Adrenal gland (tissue), 12 donors: ENCODE measurements around the gene SLC13A5. TPM values are rescaled to one million over a fixed set of nuclear protein-coding genes. Genes with fewer than 3 reads are reported as not detected.

Experiments used
- DNase-seq, 7 donors: peaks; one replicate each; pipeline ENCODE4 v3.0.0-alpha.2; 2019 to 2020
- H3K27ac ChIP-seq, 5 donors: fragments of 200-600 bp; sonication (generic) in 4 of 5; 1 replicate in 3 of 5; 2 replicates in 2 of 5; pipeline versions ENCODE4 v1.5.1 to v1.8.0; 2016 to 2020; ENCODE audit warnings: mild to moderate bottlenecking in 1 of 5
- H3K27me3 ChIP-seq: fragments of 200-600 bp; 2 replicates; pipeline ENCODE4 v1.8.0; 2021
- H3K36me3 ChIP-seq, 2 donors: fragments of 200-600 bp; replicated peaks in 1 of 2; 1 replicate in 1 of 2; 2 replicates in 1 of 2; pipeline versions ENCODE4 v1.5.1 to v1.8.0; 2018 to 2022
- H3K4me1 ChIP-seq, 2 donors: fragments of 200-600 bp; replicated peaks in 1 of 2; 1 replicate in 1 of 2; 2 replicates in 1 of 2; pipeline versions ENCODE4 v1.5.1 to v1.8.0; 2018 to 2021
- H3K4me3 ChIP-seq, 4 donors: fragments of 200-600 bp; sonication (generic) in 3 of 4; one replicate each; pipeline ENCODE4 v1.5.1; 2016 to 2018
- H3K9me3 ChIP-seq, 3 donors: fragments of 200-600 bp; sonication (generic) in 1 of 3; replicated peaks in 1 of 3; 1 replicate in 2 of 3; 2 replicates in 1 of 3; pipeline versions ENCODE4 v1.5.1 to v1.8.0; 2016 to 2021
- POLR2A ChIP-seq, 2 donors: fragments of 450-650 bp; IDR thresholded peaks; one replicate each; pipeline ENCODE4 v1.6.1; 2017; ENCODE audit warnings: antibody characterized with exemption in 2 of 2, mild to moderate bottlenecking in 2 of 2, moderate library complexity in 1 of 2
- WGBS, 4 donors: extraction: QIAGEN DNeasy Blood & Tissue Kit in 2 of 4; methylation state at CpG; one replicate each; pipeline versions ENCODE4 v1.1.5 to v1.1.7; 2013 to 2017; 5-methylcytosine and 5-hydroxymethylcytosine counted together
- intact Hi-C, 2 donors: fragments of 100-400 bp; cut with DNase I; formaldehyde crosslinking; loops; one replicate each; pipeline versions ENCODE4 v1.14.1 to v1.15.0; 2022 to 2023
- polyA plus RNA-seq, 3 donors: library from polyadenylated mRNA; stranded (reverse); fragments of 200-250 nt in 2 of 3; fragments of 350-450 nt in 1 of 3; fragmentation: Illumina TruSeq in 1 of 3; extraction: RNeasy Lipid Tissue Mini Kit (QIAGEN cat#74804) in 1 of 3; gene quantifications; one replicate each; pipeline ENCODE4 v1.2.3, GENCODE V29; 2013 to 2014
- total RNA-seq, 9 donors: library from RNA; depleted of rRNA in 4 of 9; stranded (reverse); fragments of >200 nt in 4 of 9; fragments of 120-200 nt in 1 of 9; fragmentation: NEBNext Ultra II Directional in 1 of 9; extraction: Animal tissue kit (Norgen Biotek cat#: 25700) in 1 of 9; gene quantifications; one replicate each; pipeline versions ENCODE4 v1.1.0 to v1.2.4, GENCODE V29; 2013 to 2023
- TF ChIP-seq, protein P1 (sequence below), 6 experiments: fragments of 450-650 bp in 4 of 6; fragments of 200-600 bp in 2 of 6; sonication (generic) in 1 of 6; IDR thresholded peaks; 1 replicate in 5 of 6; 2 replicates in 1 of 6; pipeline versions ENCODE4 v1.5.1 to v1.8.0; 2016 to 2021; ENCODE audit warnings: antibody characterized with exemption in 6 of 6, mild to moderate bottlenecking in 2 of 6, moderate library complexity in 1 of 6
- donor health status: healthy with polysubstance abuse.
- donor health status: Bipolar disorder and iron deficiency.
- donor health status: DM: yes; HTN: yes; CAD: no.
- donor health status: DM: no; HTN: no; CAD: no.
- donor health status: DM: no; HTN: no; CAD: no.
- donor health status: DM: yes; HTN: yes; CAD: no.

Gene SLC13A5
- total and polyA plus RNA-seq, 12 donors: 0.97 to 7.2 (median 3.6) TPM; not detected in 2

DNA sequence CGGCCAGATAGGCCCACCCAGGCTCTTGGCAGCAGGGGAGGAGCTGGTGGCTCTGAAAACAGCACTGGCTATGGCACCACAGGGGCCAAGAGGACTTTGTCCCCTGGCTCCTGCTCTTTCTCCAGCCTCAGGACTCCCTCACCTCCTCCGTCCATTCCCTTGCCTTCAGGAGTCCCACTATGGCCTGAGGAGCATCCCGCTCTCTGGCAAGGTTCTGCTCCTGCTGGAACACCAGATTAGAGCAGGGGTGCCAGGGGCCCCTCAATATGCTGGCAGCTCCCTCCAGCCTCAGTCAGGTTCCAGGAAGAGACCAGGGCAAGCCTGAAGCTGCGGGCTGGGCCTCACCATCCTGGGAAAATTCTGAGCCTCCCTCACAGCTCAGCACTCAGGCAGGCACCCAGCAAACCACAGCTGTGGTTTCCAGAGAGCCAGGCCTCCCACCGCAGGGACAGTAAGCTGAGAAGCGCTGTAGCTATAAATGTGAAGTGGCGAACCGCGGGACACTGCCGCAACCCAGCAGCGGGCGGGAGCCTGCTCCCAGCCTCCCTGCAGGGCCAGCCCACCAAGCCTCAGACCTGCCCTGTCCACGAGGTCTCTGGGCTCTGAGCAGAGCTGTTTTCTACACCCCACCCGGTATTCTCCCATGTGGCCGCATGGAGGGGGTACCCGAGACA is 35.9 kb downstream of the SLC13A5 start:
- Histone ChIP-seq H3K9me3 (no peaks in the 10 kb centered on the region), H3K27ac (no peak overlapping the region), H3K4me3 (no peak overlapping the region), H3K27me3 (peaks cover 18% of the 10 kb centered on the region), H3K4me1 (no peaks in the 10 kb centered on the region), H3K36me3 (no peaks in the 10 kb centered on the region)
- TF ChIP-seq POLR2A (IDR thresholded peaks at IDR 0.05): no peak
- TF ChIP-seq, protein P1, sequence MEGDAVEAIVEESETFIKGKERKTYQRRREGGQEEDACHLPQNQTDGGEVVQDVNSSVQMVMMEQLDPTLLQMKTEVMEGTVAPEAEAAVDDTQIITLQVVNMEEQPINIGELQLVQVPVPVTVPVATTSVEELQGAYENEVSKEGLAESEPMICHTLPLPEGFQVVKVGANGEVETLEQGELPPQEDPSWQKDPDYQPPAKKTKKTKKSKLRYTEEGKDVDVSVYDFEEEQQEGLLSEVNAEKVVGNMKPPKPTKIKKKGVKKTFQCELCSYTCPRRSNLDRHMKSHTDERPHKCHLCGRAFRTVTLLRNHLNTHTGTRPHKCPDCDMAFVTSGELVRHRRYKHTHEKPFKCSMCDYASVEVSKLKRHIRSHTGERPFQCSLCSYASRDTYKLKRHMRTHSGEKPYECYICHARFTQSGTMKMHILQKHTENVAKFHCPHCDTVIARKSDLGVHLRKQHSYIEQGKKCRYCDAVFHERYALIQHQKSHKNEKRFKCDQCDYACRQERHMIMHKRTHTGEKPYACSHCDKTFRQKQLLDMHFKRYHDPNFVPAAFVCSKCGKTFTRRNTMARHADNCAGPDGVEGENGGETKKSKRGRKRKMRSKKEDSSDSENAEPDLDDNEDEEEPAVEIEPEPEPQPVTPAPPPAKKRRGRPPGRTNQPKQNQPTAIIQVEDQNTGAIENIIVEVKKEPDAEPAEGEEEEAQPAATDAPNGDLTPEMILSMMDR (IDR thresholded peaks at IDR 0.05): no peak
- intact Hi-C loops: no loop called here
- DNase-seq: no peak
- WGBS, 4 donors: 50 to 64% (median 56%) methylated on average over 2 to 16 of the region's 16 CpGs

DNA sequence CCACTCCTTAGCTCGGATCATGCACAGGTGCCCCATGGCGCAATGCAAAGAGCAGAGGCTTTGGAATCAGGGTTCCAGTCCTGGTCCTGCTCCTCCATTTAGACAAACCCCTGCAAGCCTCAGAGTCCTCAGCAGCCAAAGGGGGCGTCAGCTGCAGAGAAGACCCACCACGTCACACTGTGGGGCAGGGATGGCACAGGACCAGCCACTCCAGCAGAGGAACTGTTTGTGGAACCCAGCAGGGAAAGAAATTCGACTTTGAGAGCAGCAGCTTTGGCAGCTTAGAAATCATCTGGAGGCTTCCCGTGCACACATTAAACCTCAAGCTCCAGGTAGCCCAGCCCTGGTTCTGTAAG is 36.4 kb downstream of the SLC13A5 start:
- Histone ChIP-seq H3K4me1 (no peaks in the 10 kb centered on the region), H3K27me3 (peaks cover 18% of the 10 kb centered on the region), H3K9me3 (no peaks in the 10 kb centered on the region), H3K36me3 (no peaks in the 10 kb centered on the region), H3K4me3 (no peak overlapping the region), H3K27ac (no peak overlapping the region)
- DNase-seq: no peak
- intact Hi-C loops: no loop called here
- 67 to 73% (median 68%) methylated on average over 1 to 6 of the region's 6 CpGs; no CpG with 5 or more reads in 1 of the 4 donors for WGBS, 4 donors
- TF ChIP-seq, protein P1 (IDR thresholded peaks at IDR 0.05): no peak
- TF ChIP-seq POLR2A (IDR thresholded peaks at IDR 0.05): no peak

DNA sequence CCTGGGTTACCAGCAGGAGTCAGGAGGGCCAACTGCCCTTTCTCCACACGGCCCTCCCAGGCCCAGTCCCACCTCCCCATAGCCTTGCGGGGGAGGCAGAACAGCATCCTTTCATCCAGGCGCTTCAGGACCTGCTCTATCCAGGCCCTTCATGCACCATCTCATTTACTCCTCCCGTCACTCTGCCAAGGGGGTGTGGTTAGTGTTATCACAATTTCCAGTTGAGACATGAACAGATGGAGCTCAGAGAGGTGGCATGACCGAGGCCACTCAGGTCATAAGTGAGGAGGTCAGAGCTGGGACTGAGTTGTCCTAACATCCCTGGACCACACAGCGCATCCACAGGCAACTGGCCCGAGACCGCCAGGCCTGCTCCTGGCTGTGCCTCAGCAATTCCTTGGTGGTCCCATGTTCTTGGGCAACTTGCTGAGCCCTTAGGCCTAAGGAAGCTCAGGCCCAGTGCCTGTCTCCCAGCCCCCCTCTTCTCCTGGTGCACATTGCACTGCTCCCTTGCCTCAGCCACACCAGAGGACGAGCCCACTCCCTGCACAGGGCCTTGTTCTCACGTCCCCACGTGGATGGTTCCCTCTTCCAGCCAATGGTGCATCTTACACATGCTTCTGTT is 37.9 kb downstream of the SLC13A5 start:
- 72 to 81% (median 77%) methylated on average over 7 to 11 of the region's 11 CpGs for WGBS, 4 donors
- intact Hi-C loops: no loop called here
- Histone ChIP-seq H3K4me1 (no peaks in the 10 kb centered on the region), H3K4me3 (no peak overlapping the region), H3K27me3 (peaks cover 18% of the 10 kb centered on the region), H3K9me3 (no peaks in the 10 kb centered on the region), H3K36me3 (no peaks in the 10 kb centered on the region), H3K27ac (no peak overlapping the region)
- TF ChIP-seq POLR2A (IDR thresholded peaks at IDR 0.05): no peak
- TF ChIP-seq, protein P1 (IDR thresholded peaks at IDR 0.05): no peak
- no peak for DNase-seq

DNA sequence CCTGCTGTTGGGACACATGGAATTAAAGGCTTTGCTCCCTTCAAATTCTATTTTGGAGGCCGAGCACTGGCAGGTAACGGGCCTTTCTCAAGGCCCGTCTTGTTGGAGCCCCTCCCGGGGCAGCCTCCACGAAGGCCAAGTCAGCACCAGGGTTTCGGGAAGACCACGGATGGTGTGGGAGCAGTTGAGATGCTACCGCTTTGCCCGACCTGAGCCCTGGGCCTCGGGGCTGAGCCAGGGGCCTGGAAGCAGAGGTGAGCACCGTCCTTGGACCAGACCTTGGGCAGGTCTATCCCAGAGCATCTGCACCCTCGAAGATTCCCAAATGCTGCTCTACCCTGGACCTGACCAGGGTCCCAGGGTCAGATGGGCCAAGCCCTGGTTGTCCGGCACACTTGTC is 38.6 kb downstream of the SLC13A5 start:
- no peaks in the 10 kb centered on the region for H3K9me3 ChIP-seq
- H3K27ac ChIP-seq: no peak overlapping the region
- H3K27me3 ChIP-seq: peaks cover 18% of the 10 kb centered on the region
- no peaks in the 10 kb centered on the region for H3K4me1 ChIP-seq
- H3K4me3 ChIP-seq: no peak overlapping the region
- intact Hi-C loops: no loop called here
- no peak for DNase-seq
- no peaks in the 10 kb centered on the region for H3K36me3 ChIP-seq
- WGBS, 4 donors: 85 to 93% (median 89%) methylated on average over 9 to 13 of the region's 13 CpGs
- no peak for TF ChIP-seq POLR2A (IDR thresholded peaks at IDR 0.05)
- TF ChIP-seq, protein P1 (IDR thresholded peaks at IDR 0.05): no peak
